Kidney epithelial cell (primary cell): ENCODE measurements around the gene FAM163B. TPM values are rescaled to one million over a fixed set of nuclear protein-coding genes. Genes with fewer than 3 reads are reported as not detected.
"Not testable (repeated sequence)": the region's sequence is repeated elsewhere in the genome, so short reads cannot be mapped to it uniquely, and the experiment has no call there.

ENCODE experiments used
- DNase-seq: peaks from one replicate; pipeline ENCODE4 v3.0.0-alpha.2; 2010; ENCODE audit warnings: low read depth
- H3K27me3 ChIP-seq: 2 replicates; pipeline ENCODE4 v1.6.0; 2011; ENCODE audit warnings: low read length; ENCODE audit not compliant: control insufficient read depth, insufficient read depth
- H3K36me3 ChIP-seq: 2 replicates; pipeline ENCODE4 v1.5.1; 2011; ENCODE audit warnings: low read length; ENCODE audit not compliant: control insufficient read depth, insufficient read depth
- H3K4me3 ChIP-seq: 2 replicates; pipeline ENCODE4 v1.5.1; 2011; ENCODE audit warnings: low read depth, mild to moderate bottlenecking, control low read depth, low read length
- CTCF ChIP-seq: IDR thresholded peaks from 2 replicates; pipeline ENCODE4 v1.5.1; 2011; ENCODE audit warnings: mild to moderate bottlenecking, moderate library complexity, low read length, control low read depth, inconsistent platforms; ENCODE audit not compliant: insufficient read depth, poor library complexity, severe bottlenecking
- total RNA-seq: library from RNA; depleted of rRNA; stranded (reverse); fragments of >200 nt; gene quantifications from 2 replicates; pipeline ENCODE4 v1.2.3, GENCODE V29; 2015

The FAM163B gene
- total RNA-seq, 1 donor from 2014 or later, result not detected

- Histone ChIP-seq H3K4me3 (no peak overlapping the region), H3K36me3 (no peaks in the 10 kb centered on the region), H3K27me3 (peaks cover 27% of the 10 kb centered on the region)
- no peak for DNase-seq
- no peak for TF ChIP-seq CTCF
These were observed 39.9 kb downstream of the FAM163B start for GRCh38 chr9:133569121-133569785.

GRCh38 chr9:133568186-133568585, 41.0 kb downstream of the FAM163B start:
- DNase-seq, result no peak
- no peaks in the 10 kb centered on the region for H3K36me3 ChIP-seq
- H3K27me3 ChIP-seq, result peaks cover 29% of the 10 kb centered on the region
- no peak overlapping the region for H3K4me3 ChIP-seq
- no peak for TF ChIP-seq CTCF

GRCh38 chr9:133566817-133567216, 42.4 kb downstream of the FAM163B start:
- H3K4me3 ChIP-seq, result no peak overlapping the region
- DNase-seq, result no peak
- peaks cover 27% of the 10 kb centered on the region for H3K27me3 ChIP-seq
- no peak for TF ChIP-seq CTCF
- no peaks in the 10 kb centered on the region for H3K36me3 ChIP-seq

- Histone ChIP-seq H3K4me3 (no peak overlapping the region), H3K36me3 (no peaks in the 10 kb centered on the region), H3K27me3 (peaks cover 27% of the 10 kb centered on the region)
- TF ChIP-seq CTCF, result no peak
- no peak for DNase-seq
These were observed 42.8 kb downstream of the FAM163B start for GRCh38 chr9:133566382-133566781.

GRCh38 chr9:133564451-133565116, 44.6 kb downstream of the FAM163B start:
- no peak for TF ChIP-seq CTCF
- Histone ChIP-seq H3K36me3 (no peaks in the 10 kb centered on the region), H3K4me3 (no peak overlapping the region), H3K27me3 (peaks cover 19% of the 10 kb centered on the region)
- DNase-seq, result no peak

GRCh38 chr9:133563814-133564213, 45.4 kb downstream of the FAM163B start:
- H3K36me3 ChIP-seq, DNase-seq, H3K4me3 ChIP-seq: not testable (repeated sequence)
- peaks cover 19% of the 10 kb centered on the region for H3K27me3 ChIP-seq
